DOHH2 (cell line): ENCODE data around the gene ZNF528.

Experiments used
- H3F3A ChIP-seq: fragments of 200-600 bp; sonication (generic), shearing (Covaris generic); 2 replicates; pipeline ENCODE4 v1.6.0; 2016; ENCODE audit warnings: antibody characterized with exemption, mild to moderate bottlenecking; ENCODE audit not compliant: control insufficient read depth, insufficient read depth
- H3K27ac ChIP-seq: fragments of 200-600 bp; sonication (generic); 2 replicates; pipeline ENCODE4 v1.5.1; 2014; ENCODE audit warnings: low read depth, mild to moderate bottlenecking, low read length, moderate library complexity
- H3K27me3 ChIP-seq: fragments of 200-600 bp; sonication (generic); 2 replicates; pipeline ENCODE4 v1.6.1; 2014; ENCODE audit warnings: mild to moderate bottlenecking, low read length, mixed read lengths; ENCODE audit not compliant: control insufficient read depth
- H3K36me3 ChIP-seq: fragments of 200-600 bp; sonication (generic); 2 replicates; pipeline ENCODE4 v1.6.1; 2014; ENCODE audit warnings: mild to moderate bottlenecking, low read length, moderate library complexity, mixed read lengths; ENCODE audit not compliant: control insufficient read depth
- H3K4me1 ChIP-seq: fragments of 200-600 bp; sonication (generic); 2 replicates; pipeline ENCODE4 v1.6.1; 2014; ENCODE audit warnings: mild to moderate bottlenecking, low read length, mixed read lengths; ENCODE audit not compliant: control insufficient read depth
- H3K4me2 ChIP-seq: fragments of 200-600 bp; sonication (generic); 2 replicates; pipeline ENCODE4 v1.6.0; 2014; ENCODE audit warnings: mild to moderate bottlenecking, low read length, moderate library complexity
- H3K4me3 ChIP-seq: fragments of 200-600 bp; sonication (generic); 2 replicates; pipeline ENCODE4 v1.5.1; 2014; ENCODE audit warnings: mild to moderate bottlenecking, low read length, mixed read lengths
- H3K79me2 ChIP-seq: fragments of 200-600 bp; sonication (generic); 2 replicates; pipeline ENCODE4 v1.6.1; 2014; ENCODE audit warnings: mild to moderate bottlenecking, low read length, mixed read lengths; ENCODE audit not compliant: control insufficient read depth
- H3K9me2 ChIP-seq: fragments of 200-600 bp; sonication (generic); replicated peaks from 2 replicates; pipeline ENCODE4 v1.6.1; 2014; ENCODE audit warnings: mild to moderate bottlenecking, low read length, mixed read lengths; ENCODE audit not compliant: control insufficient read depth
- H3K9me3 ChIP-seq: fragments of 200-600 bp; sonication (generic); 2 replicates; pipeline ENCODE4 v1.6.1; 2014; ENCODE audit warnings: antibody characterized with exemption, low read length, mixed read lengths; ENCODE audit not compliant: control insufficient read depth, insufficient read depth
- H4K20me1 ChIP-seq: fragments of 200-600 bp; sonication (generic); 2 replicates; pipeline ENCODE4 v1.6.0; 2014; ENCODE audit warnings: low read depth, mild to moderate bottlenecking, antibody characterized with exemption, low read length, moderate library complexity; ENCODE audit not compliant: control insufficient read depth, insufficient read depth
- EZH2phosphoT487 ChIP-seq: fragments of 200-600 bp; sonication (generic); IDR thresholded peaks from 2 replicates; pipeline ENCODE4 v1.6.1; 2017; ENCODE audit warnings: borderline replicate concordance, mild to moderate bottlenecking, antibody characterized with exemption, low read length, moderate library complexity, mixed read lengths
- TF ChIP-seq, protein P1 (sequence below): fragments of 200-600 bp; sonication (generic); IDR thresholded peaks from one replicate; pipeline ENCODE4 v1.5.1; 2014; ENCODE audit warnings: antibody characterized with exemption, mild to moderate bottlenecking, low read depth, low read length; ENCODE audit not compliant: poor library complexity, severe bottlenecking

ZNF528 gene

DNA sequence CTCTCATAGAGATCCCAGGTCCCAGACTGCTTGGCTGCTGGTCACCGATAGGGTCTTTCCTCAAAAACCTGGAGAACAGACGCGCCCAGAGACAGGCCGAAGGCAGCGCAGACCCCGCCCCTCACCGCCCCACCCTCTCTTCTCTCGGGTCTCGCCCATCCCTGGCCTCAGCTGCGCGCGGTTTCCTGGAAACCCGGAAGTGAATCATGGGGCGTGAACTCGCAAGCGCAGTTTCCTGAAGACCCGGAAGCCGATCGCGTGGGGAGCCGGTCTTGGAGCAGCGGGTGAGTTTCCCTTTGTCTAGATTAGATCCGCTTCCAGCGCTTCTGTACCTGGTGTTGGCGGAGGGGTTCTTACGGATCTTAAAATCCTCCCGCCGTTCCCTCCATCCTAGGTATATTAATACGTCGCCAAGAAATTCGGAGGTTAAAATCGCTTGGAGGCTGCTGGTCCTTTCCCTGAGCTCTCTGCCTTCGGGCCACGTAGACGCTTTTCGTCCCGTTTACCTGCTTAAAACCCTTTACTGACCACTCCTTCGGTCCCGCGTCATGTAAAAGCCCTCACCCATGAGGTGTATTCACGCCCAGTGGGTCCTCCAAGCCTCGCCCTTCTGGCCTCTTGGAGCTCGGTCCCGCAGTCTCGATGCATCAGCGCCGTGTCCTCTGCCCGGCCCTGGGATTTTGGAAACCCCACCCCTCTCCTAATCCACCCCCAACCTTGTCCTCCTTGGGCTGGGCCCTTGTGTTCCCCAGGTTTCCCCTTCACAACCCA is 55.9 kb downstream of the ZNF528 start, which contains the start of gene ZNF578:
Gene ZNF578, plus strand, starts transcription at position 230 of the 771 bp plus-strand sequence. CDS start 48,293 bp downstream, outside the sequence.
- H3K9me3 ChIP-seq = peaks cover 22% of the 10 kb centered on the region
- TF ChIP-seq, protein P1, sequence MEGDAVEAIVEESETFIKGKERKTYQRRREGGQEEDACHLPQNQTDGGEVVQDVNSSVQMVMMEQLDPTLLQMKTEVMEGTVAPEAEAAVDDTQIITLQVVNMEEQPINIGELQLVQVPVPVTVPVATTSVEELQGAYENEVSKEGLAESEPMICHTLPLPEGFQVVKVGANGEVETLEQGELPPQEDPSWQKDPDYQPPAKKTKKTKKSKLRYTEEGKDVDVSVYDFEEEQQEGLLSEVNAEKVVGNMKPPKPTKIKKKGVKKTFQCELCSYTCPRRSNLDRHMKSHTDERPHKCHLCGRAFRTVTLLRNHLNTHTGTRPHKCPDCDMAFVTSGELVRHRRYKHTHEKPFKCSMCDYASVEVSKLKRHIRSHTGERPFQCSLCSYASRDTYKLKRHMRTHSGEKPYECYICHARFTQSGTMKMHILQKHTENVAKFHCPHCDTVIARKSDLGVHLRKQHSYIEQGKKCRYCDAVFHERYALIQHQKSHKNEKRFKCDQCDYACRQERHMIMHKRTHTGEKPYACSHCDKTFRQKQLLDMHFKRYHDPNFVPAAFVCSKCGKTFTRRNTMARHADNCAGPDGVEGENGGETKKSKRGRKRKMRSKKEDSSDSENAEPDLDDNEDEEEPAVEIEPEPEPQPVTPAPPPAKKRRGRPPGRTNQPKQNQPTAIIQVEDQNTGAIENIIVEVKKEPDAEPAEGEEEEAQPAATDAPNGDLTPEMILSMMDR = no peak
- TF ChIP-seq EZH2phosphoT487 = no peak
- no peaks in the 10 kb centered on the region for H3F3A ChIP-seq
- H3K27ac ChIP-seq = no peak within 1 kb of the TSS
- H3K27me3 ChIP-seq = no peaks in the 10 kb centered on the region
- H4K20me1 ChIP-seq = no peaks in the 10 kb centered on the region
- no peak within 1 kb of the TSS for H3K4me2 ChIP-seq
- no peaks in the 10 kb centered on the region for H3K36me3 ChIP-seq
- no peak within 1 kb of the TSS for H3K4me3 ChIP-seq
- no peaks in the 10 kb centered on the region for H3K79me2 ChIP-seq
- H3K4me1 ChIP-seq = no peaks in the 10 kb centered on the region
- no peaks in the 10 kb centered on the region for H3K9me2 ChIP-seq

DNA sequence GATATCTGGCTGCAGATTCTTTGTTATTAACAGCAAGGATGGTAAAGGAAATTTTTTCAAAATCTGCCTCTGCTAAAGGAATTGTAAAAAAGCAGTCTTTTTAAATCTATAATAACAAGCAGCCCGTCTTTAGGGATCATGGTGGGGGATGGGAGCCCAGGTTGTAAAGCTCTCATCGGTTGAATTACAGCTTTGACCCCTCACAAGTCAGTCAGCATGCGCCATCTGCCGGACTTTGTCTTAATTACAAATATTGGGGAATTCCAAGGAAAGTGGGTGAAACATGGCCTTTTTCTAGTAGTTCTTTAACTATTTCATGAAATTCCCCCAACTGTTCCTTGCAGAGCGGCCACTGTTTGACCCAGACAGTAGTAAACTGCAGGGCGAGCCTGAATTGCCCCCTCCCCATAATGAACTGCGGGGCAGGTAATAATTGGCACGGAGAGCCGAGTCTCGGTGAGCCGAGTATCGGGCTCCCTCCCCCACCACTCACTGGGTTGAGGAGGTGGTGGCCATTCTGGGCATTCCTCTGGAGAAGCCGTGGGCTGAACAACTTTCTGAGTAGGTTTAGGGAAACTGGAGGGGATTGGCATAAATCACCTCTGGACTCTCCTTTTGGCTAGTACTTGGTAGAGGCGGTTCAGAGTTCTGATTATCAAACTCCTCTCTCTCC is 67.3 kb downstream of the ZNF528 start:
- H3K4me3 ChIP-seq = no peak overlapping the region
- TF ChIP-seq, protein P1 = no peak
- TF ChIP-seq EZH2phosphoT487 = no peak

More for the DNA sequence above, 67.3 kb downstream of the ZNF528 start:
- no peaks in the 10 kb centered on the region for H3K79me2 ChIP-seq
- H4K20me1 ChIP-seq = no peaks in the 10 kb centered on the region
- H3K27me3 ChIP-seq = no peaks in the 10 kb centered on the region
- no peaks in the 10 kb centered on the region for H3K4me1 ChIP-seq
- H3K9me2 ChIP-seq = no peaks in the 10 kb centered on the region
- no peaks in the 10 kb centered on the region for H3F3A ChIP-seq
- H3K27ac ChIP-seq = no peak overlapping the region
- H3K36me3 ChIP-seq = no peaks in the 10 kb centered on the region
- H3K9me3 ChIP-seq = peaks cover 27% of the 10 kb centered on the region; the same call in 1 of the 2 replicates
- no peak overlapping the region for H3K4me2 ChIP-seq
